GM12891 (cell line): ENCODE data around the gene SLC43A1.

ENCODE experiments used
- POLR2A ChIP-seq: IDR thresholded peaks from 2 replicates; pipeline ENCODE4 v1.6.1; 2011; ENCODE audit warnings: low read depth, low read length, control low read depth
- POLR2AphosphoS5 ChIP-seq: IDR thresholded peaks from 2 replicates; pipeline ENCODE4 v1.6.1; 2011; ENCODE audit warnings: low read depth, low read length, control low read depth

DNA sequence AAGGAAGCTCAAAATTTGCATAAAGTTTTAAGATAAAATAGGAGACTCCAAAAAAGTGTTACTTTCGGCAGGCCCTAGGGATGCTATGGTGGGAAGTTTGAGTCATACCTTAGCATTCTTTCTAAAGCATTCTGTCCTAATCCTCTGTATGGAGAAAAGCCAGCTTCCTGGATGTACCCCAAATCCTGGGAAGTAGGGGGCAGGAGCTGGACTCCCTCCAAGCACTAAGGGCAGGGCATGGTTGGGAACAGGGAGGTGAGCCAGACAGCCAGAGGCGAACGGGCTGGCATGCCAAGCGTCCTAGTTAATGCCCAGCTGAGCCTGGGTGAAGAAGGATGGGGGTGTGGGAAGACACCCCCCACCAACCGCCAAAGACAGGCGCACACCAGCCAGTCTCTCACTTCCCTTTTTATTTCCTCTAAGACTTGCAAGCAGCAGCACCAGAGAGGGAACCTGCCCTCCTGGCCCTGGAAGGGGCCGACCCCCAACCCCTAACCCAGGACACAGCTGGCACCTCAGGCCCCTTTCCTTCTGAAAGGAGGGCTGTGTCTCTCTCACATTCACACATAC lies 31.3 kb downstream of the SLC43A1 start:
- TF ChIP-seq POLR2A (no peak), POLR2AphosphoS5 (no peak)
